Fibroblast of villous mesenchyme (primary cell): ENCODE data around the gene DAB2IP. TPM values are rescaled to one million over a fixed set of nuclear protein-coding genes. Genes with fewer than 3 reads are reported as not detected.

Experiments
- DNase-seq: peaks from one replicate; pipeline ENCODE4 v3.0.0-alpha.2; 2010; ENCODE audit warnings: low read depth
- H3K4me3 ChIP-seq: 2 replicates; pipeline ENCODE4 v1.5.1; 2011; ENCODE audit warnings: low read depth, mild to moderate bottlenecking, low read length
- CTCF ChIP-seq: IDR thresholded peaks from 2 replicates; pipeline ENCODE4 v1.5.1; 2012; ENCODE audit warnings: low read depth, mild to moderate bottlenecking, low read length; ENCODE audit not compliant: insufficient read depth
- total RNA-seq: library from RNA; depleted of rRNA; stranded (reverse); fragments of >200 nt; gene quantifications from 2 replicates; pipeline ENCODE4 v1.2.3, GENCODE V29; 2012

The DAB2IP gene
- total RNA-seq, 1 donor = 47.9 TPM

- H3K4me3 ChIP-seq = no peak overlapping the region
- DNase-seq = no peak
- no peak for TF ChIP-seq CTCF
Observed at GRCh38 chr9:121783521-121784507, 132.4 kb downstream of the DAB2IP start.

- no peak for TF ChIP-seq CTCF
- H3K4me3 ChIP-seq = no peak overlapping the region
- no peak for DNase-seq
Observed at GRCh38 chr9:121784731-121785411, 133.4 kb downstream of the DAB2IP start.

GRCh38 chr9:121785673-121786542 lies 134.5 kb downstream of the DAB2IP start:
- H3K4me3 ChIP-seq = no peak overlapping the region
- DNase-seq = no peak
- no peak for TF ChIP-seq CTCF

GRCh38 chr9:121786543-121786948 lies 135.1 kb downstream of the DAB2IP start:
- H3K4me3 ChIP-seq = no peak overlapping the region
- DNase-seq = no peak
- TF ChIP-seq CTCF = no peak

GRCh38 chr9:121786998-121787422 lies 135.6 kb downstream of the DAB2IP start:
- no peak for TF ChIP-seq CTCF
- DNase-seq = no peak
- no peak overlapping the region for H3K4me3 ChIP-seq

GRCh38 chr9:121788686-121789366 lies 137.4 kb downstream of the DAB2IP start:
- DNase-seq = no peak
- no peak for TF ChIP-seq CTCF
- no peak overlapping the region for H3K4me3 ChIP-seq
